ENCODE measurements around the gene TNFSF13. TPM values are rescaled to one million over a fixed set of nuclear protein-coding genes. Genes with fewer than 3 reads are reported as not detected.

TNFSF13 gene
- total RNA-seq, 1 donor from 2014 or later: 5.6 TPM

DNA sequence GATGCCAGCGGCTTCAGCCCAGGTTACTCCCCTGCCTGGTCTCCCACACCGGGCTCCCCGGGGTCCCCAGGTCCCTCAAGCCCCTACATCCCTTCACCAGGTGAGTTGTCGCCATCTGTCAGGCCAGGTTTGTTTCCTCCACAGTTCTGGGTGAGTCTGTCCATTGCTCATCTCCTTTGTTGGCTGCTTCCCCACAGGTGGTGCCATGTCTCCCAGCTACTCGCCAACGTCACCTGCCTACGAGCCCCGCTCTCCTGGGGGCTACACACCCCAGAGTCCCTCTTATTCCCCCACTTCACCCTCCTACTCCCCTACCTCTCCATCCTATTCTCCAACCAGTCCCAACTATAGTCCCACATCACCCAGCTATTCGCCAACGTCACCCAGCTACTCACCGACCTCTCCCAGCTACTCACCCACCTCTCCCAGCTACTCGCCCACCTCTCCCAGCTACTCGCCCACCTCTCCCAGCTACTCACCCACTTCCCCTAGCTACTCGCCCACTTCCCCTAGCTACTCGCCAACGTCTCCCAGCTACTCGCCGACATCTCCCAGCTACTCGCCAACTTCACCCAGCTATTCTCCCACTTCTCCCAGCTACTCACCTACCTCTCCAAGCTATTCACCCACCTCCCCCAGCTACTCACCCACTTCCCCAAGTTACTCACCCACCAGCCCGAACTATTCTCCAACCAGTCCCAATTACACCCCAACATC, 45.6 kb upstream of the TNFSF13 start:
- peaks cover 41% of the 10 kb centered on the region for H3K36me3 Mint-ChIP-seq (ENCODE audit: low read depth, unreplicated experiment)
- peak overlapping the region; percentile 23 for H3K4me3 Mint-ChIP-seq (ENCODE audit: unreplicated experiment)
- no peak for DNase-seq (ENCODE audit: low spot score)
- no peak overlapping the region for H3K27ac Mint-ChIP-seq (ENCODE audit: unreplicated experiment)
- no peaks in the 10 kb centered on the region for H3K4me1 Mint-ChIP-seq (ENCODE audit: unreplicated experiment)
- TF ChIP-seq, protein P1, sequence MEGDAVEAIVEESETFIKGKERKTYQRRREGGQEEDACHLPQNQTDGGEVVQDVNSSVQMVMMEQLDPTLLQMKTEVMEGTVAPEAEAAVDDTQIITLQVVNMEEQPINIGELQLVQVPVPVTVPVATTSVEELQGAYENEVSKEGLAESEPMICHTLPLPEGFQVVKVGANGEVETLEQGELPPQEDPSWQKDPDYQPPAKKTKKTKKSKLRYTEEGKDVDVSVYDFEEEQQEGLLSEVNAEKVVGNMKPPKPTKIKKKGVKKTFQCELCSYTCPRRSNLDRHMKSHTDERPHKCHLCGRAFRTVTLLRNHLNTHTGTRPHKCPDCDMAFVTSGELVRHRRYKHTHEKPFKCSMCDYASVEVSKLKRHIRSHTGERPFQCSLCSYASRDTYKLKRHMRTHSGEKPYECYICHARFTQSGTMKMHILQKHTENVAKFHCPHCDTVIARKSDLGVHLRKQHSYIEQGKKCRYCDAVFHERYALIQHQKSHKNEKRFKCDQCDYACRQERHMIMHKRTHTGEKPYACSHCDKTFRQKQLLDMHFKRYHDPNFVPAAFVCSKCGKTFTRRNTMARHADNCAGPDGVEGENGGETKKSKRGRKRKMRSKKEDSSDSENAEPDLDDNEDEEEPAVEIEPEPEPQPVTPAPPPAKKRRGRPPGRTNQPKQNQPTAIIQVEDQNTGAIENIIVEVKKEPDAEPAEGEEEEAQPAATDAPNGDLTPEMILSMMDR (IDR thresholded peaks at IDR 0.05; ENCODE audit: unreplicated experiment): no peak
- no peaks in the 10 kb centered on the region for H3K9me3 Mint-ChIP-seq (ENCODE audit: unreplicated experiment)
- H3K27me3 Mint-ChIP-seq (ENCODE audit: unreplicated experiment): peaks cover 9% of the 10 kb centered on the region

DNA sequence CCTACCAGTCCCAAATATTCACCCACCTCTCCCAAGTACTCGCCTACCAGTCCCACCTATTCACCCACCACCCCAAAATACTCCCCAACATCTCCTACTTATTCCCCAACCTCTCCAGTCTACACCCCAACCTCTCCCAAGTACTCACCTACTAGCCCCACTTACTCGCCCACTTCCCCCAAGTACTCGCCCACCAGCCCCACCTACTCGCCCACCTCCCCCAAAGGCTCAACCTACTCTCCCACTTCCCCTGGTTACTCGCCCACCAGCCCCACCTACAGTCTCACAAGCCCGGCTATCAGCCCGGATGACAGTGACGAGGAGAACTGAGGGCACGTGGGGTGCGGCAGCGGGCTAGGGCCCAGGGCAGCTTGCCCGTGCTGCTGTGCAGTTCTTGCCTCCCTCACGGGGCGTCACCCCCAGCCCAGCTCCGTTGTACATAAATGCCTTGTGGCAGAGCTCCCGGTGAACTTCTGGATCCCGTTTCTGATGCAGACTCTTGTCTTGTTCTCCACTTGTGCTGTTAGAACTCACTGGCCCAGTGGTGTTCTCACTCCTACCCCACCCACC, 44.6 kb upstream of the TNFSF13 start:
- TF ChIP-seq, protein P1 (IDR thresholded peaks at IDR 0.05; ENCODE audit: unreplicated experiment): no peak
- no peak overlapping the region for H3K27ac Mint-ChIP-seq (ENCODE audit: unreplicated experiment)

DNA sequence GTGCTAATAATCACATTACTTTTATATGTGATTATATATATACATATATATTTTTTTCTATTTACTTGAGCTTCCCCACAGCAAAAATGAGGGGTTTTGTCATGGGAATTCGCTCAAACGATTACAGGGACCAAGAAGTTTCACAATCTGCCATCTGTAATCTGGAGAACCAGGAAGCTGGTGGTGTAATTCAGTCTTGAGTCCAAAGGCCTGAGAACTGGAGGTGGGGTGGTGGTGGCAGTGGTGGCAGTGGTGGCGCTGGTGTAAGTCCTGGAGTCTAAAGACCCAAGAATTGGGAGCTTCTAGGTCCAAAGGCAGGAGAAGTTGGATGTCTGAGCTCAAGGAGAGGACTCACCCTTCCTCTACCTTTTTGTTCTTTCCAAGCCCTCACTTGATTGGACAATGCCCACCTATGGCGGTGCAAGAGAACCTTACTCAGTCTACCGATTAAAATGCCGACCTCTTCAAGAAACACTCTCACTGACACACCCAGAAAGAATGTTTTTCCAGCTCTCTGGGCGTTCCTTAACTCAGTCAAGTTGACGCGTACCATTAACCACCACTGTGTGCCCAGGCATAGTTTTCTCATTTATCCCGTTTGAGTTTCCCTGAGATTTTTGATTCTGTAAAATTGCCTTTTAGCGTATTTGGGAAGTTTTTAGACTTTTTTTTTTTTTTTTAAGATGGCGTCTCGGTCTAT, 42.5 kb upstream of the TNFSF13 start:
- no peak overlapping the region for H3K27ac Mint-ChIP-seq (ENCODE audit: unreplicated experiment)
- TF ChIP-seq, protein P1 (IDR thresholded peaks at IDR 0.05; ENCODE audit: unreplicated experiment): no peak
- H3K4me3 Mint-ChIP-seq (ENCODE audit: unreplicated experiment): peak overlapping the region; percentile 47
- H3K9me3 Mint-ChIP-seq (ENCODE audit: unreplicated experiment): no peaks in the 10 kb centered on the region
- H3K36me3 Mint-ChIP-seq (ENCODE audit: low read depth, unreplicated experiment): peaks cover 20% of the 10 kb centered on the region
- no peaks in the 10 kb centered on the region for H3K4me1 Mint-ChIP-seq (ENCODE audit: unreplicated experiment)
- peaks cover 5% of the 10 kb centered on the region for H3K27me3 Mint-ChIP-seq (ENCODE audit: unreplicated experiment)
- no peak for DNase-seq (ENCODE audit: low spot score)

More for the DNA sequence above, 44.6 kb upstream of the TNFSF13 start:
- Mint-ChIP-seq H3K9me3 (ENCODE audit: unreplicated experiment) (no peaks in the 10 kb centered on the region), H3K4me3 (ENCODE audit: unreplicated experiment) (no peak overlapping the region), H3K4me1 (ENCODE audit: unreplicated experiment) (no peaks in the 10 kb centered on the region), H3K27me3 (ENCODE audit: unreplicated experiment) (peaks cover 9% of the 10 kb centered on the region), H3K36me3 (ENCODE audit: low read depth, unreplicated experiment) (peaks cover 33% of the 10 kb centered on the region)
- DNase-seq (ENCODE audit: low spot score): no peak

DNA sequence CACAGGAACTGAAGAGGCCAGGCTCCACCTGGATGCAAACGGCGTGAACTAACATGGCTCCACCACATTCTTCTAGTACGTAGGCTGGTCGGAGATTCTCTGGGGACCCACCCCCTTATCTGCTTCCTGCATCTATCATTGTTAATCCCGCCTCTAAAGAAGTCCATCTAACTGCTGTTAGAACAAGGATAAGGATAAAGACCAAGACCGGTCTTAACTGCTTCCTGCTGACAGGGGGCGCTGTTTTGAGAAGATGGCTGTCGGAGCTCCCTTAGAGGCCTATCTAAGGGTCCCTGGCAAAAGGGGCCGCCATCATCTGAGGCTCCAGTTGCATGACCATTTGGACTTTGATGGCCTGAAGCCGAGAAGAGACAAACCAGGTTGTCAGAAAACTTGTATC, 35.5 kb upstream of the TNFSF13 start:
- no peaks in the 10 kb centered on the region for H3K36me3 Mint-ChIP-seq (ENCODE audit: low read depth, unreplicated experiment)
- peaks cover 3% of the 10 kb centered on the region for H3K9me3 Mint-ChIP-seq (ENCODE audit: unreplicated experiment)
- no peak for DNase-seq (ENCODE audit: low spot score)
- no peak overlapping the region for H3K4me3 Mint-ChIP-seq (ENCODE audit: unreplicated experiment)
- TF ChIP-seq, protein P1 (IDR thresholded peaks at IDR 0.05; ENCODE audit: unreplicated experiment): peak; percentile 25
- no peaks in the 10 kb centered on the region for H3K4me1 Mint-ChIP-seq (ENCODE audit: unreplicated experiment)
- no peak overlapping the region for H3K27ac Mint-ChIP-seq (ENCODE audit: unreplicated experiment)
- H3K27me3 Mint-ChIP-seq (ENCODE audit: unreplicated experiment): peaks cover 2% of the 10 kb centered on the region

DNA sequence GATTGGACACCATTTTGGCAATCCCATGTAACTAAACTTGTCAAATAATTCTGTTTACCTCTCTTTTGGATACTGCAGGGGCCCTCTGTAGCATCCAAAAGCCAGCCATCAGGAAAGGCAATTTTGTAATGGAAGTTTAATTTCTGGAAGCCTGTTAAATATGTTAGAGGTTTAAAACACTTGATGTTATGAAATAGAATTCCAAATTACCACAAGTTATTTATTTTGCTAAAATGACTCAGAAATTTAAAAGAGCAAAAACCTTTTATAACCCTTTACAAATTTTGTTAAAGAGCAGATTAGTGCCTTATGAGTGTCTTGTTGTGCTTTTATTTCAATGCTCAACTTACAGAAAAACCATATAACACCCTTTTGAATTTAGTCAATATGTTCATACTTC, 29.7 kb upstream of the TNFSF13 start:
- H3K4me1 Mint-ChIP-seq (ENCODE audit: unreplicated experiment): no peaks in the 10 kb centered on the region
- TF ChIP-seq, protein P1 (IDR thresholded peaks at IDR 0.05; ENCODE audit: unreplicated experiment): no peak
- H3K36me3 Mint-ChIP-seq (ENCODE audit: low read depth, unreplicated experiment): peaks cover 4% of the 10 kb centered on the region
- peaks cover 3% of the 10 kb centered on the region for H3K9me3 Mint-ChIP-seq (ENCODE audit: unreplicated experiment)
- no peaks in the 10 kb centered on the region for H3K27me3 Mint-ChIP-seq (ENCODE audit: unreplicated experiment)
- H3K4me3 Mint-ChIP-seq (ENCODE audit: unreplicated experiment): no peak overlapping the region
- DNase-seq (ENCODE audit: low spot score): no peak
- H3K27ac Mint-ChIP-seq (ENCODE audit: unreplicated experiment): no peak overlapping the region

All from endothelial cell (in vitro differentiated cells).